GM18858 (cell line): ENCODE results near the gene TRIM62.

ENCODE experiments used
- ATAC-seq: cut with Tn5 transposase; IDR thresholded peaks from one replicate; pipeline ENCODE4 v1.9.1; 2021; ENCODE audit not compliant: unreplicated experiment

TRIM62 gene

DNA sequence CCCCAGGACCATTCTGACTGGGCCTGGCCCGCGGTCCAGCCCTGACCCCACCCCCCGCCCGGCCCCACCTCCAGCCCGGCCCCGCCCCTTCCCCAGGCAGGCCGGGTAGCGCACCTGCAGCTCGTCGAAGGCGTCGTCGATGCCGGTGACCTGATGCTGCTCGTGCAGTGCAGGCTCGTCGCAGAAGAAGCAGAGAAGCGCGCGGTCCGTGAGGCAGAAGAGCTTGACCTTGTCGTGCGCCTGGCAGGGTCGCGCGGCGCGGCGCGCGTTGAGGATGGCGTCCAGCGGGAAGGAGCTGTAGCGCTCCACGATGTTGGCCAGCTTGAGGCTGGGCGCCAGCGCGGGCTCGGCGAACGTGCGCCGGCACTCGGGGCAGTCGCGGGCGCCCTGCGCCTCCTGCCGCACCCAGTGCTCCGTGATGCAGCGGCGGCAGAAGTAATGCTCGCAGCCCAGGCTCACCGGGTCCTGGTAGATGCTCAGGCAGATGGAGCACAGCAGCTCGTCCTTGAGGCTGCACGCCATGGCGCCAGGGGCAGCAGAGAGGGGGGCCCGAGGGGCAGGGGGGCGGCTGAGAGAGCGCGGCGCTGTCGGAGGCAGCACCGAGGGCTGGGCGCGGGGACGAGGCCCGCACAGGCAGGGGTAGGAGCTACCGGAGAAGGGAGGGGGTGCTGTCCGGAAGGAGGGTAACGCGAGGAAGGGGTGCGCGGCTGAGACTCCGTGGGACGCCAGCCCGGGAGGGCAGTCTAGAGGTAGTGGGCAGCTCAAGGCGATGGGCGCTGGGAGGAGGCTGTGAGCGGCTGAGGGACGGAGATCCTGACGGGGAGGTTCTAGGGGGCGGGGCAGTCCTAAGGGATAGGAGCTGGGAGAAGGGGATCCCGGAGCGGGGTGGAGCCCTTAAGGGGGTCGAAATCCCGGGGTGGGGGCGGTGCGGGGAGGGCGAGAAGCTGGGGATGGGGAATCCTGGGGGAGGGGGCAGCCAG lies 642 bp downstream of the TRIM62 start:
- no peak for ATAC-seq

DNA sequence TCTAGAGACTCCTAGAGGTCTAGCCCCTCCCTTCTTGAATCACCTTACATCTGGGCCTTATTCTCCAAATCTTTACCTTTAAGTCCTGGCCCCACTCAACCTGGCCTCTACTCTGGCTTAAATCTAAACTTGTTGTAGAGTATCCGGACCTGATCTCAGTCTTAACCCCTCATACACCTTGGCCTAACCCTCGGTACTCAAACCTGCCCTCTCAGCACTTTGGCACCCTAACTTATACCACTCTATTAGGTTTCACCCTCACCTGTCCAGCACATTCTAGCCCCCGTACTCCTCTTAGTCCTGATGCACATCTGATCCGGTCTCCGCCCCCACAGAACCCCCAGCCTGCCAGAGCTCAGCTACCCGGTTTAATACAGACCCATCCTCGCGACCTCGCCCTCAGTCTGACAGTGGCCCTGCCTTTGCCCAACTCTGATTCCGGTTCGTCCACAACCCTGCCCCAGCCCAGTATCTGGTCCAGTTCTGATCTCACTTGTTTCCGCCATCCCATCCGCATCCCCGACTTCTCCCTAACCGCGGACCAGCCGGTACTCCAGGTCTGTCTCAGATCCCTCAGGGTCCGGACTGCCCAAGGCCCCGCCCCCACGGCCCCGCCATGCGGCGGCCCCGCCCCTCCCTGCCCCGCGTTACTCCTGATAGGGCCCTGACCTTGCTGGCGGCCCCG lies 1.5 kb downstream of the TRIM62 start:
- ATAC-seq = no peak

DNA sequence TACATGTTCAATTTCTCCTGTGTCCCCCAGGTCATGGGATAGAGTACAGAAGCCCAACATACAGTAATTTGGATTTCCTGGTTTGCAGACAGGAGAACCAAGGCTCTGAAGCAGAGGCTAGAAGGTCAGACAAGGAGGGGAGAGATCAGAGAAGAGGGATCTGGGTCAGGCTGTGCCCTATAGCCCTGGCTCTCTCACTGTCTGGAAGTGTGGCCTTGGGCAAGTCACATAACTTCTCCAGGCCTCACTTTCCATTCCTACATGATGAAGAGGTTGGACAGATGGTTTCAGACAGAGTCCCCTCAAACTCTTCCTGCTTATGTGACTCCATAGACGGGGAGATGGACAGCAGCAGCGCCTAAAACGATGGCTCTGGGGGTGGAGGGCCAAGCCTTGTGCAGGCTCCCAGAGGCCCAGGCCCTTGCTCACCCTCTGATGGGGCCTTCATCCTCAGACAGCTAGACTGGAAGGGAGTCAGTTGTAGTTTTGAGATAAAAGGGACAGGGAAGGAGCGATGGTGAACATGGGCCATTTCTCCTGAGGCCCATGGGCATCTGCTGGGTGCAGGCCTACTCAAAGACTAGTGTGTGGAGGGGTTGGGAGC lies 2.9 kb downstream of the TRIM62 start:
- no peak for ATAC-seq

DNA sequence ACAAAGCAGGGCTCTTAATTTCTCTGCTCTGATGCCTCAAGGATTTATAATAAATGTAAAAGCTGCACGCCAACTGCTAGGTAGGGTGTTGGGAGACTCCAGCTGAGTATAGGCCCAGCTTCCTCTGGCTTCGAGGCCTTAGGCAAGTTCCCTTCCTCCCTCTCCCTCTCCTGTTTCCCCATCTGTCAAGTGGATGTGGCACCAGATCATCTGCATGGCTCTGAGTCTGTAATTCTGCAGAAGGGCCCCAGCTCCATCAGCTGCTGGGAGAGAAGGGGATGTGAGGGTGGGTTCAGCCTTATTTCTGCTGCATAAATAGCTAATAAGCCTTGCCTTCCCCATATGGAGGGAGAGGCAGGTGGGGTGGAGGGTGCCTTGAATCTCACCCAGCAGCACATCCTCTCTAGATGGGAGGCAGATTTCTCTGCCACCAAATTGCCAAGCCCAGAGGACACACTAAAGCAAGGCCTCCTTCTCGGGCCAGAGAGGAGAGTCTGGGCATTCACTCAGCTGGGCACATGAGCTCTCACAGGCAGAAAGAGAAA lies 3.8 kb downstream of the TRIM62 start:
- ATAC-seq = no peak

DNA sequence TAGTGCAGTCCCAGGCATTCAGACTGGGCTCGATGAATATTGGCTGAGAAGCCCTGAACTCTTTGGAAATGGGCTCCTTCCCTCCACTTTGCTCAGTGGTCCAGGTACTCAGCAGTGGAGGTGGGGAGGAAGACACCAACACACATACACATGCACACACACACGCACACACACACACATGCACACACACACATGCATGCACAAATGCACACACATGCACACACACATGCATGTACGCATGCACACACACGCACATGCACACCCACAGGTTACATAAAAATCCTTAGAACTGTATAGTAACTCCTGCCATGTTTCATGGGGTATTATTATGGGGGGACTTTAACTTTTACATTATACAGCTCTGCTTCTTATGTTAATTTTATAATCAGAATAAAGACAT lies 5.0 kb downstream of the TRIM62 start:
- no peak for ATAC-seq

DNA sequence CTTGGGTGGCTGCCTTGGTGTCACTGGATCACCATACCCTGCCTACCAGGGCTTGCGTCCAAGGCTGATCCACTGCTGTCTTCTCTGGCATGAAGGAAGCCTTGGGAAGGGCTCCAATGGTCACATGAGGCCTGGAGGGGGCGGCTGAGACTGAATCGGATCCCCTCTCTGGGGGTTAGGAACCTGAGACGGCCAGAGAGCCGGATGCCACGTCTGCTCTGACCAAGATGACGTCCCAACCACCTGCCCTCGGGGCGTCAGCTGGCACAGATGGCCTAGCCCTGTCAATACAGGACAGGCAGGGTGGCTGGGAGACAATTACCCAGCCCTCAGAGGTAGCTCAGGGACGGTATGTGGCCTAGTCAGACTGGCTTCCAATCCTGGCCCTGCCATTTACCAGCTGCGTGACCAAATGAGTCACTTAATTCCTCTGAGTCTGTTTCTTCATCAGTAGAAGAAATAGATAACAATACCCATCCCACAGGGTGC lies 5.4 kb downstream of the TRIM62 start:
- no peak for ATAC-seq

DNA sequence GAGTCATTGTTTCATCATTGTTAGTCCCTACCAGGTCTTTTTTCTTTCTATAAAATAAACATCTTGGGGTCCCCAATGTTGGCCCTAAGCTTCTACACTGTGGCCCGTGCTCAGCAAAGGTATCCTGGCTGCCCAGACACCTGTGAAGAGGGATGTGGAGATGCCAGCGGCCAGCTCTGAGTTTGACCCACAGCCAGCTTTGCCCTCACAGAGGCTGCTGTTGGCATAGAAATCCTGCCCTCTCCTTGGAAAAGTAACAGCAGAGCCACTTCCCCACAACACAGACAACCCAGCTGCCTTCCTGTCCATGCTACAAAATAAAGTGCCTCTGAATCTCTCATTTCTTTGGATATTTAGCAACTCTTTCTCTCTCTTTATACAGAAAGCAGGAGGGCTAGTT lies 6.0 kb downstream of the TRIM62 start:
- no peak for ATAC-seq

DNA sequence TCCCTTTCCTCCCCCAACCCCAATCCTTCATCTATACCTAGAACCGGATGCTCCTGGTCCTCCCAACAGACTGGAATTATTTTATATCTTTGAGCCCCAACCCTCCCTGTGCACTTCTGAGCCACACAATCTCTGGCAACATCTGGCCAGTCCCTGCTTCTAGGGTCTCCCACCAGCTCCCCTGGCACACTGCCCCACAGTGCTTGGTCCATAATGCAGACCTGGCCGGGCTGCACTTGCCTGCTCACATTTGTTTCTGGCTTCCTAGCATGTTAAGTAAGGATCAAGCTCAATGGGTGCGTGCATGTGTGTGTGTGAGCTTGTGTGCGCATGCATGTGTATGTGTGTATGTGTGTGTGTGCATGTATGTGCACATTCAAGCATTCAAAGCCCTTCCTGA lies 8.8 kb downstream of the TRIM62 start:
- ATAC-seq = no peak

DNA sequence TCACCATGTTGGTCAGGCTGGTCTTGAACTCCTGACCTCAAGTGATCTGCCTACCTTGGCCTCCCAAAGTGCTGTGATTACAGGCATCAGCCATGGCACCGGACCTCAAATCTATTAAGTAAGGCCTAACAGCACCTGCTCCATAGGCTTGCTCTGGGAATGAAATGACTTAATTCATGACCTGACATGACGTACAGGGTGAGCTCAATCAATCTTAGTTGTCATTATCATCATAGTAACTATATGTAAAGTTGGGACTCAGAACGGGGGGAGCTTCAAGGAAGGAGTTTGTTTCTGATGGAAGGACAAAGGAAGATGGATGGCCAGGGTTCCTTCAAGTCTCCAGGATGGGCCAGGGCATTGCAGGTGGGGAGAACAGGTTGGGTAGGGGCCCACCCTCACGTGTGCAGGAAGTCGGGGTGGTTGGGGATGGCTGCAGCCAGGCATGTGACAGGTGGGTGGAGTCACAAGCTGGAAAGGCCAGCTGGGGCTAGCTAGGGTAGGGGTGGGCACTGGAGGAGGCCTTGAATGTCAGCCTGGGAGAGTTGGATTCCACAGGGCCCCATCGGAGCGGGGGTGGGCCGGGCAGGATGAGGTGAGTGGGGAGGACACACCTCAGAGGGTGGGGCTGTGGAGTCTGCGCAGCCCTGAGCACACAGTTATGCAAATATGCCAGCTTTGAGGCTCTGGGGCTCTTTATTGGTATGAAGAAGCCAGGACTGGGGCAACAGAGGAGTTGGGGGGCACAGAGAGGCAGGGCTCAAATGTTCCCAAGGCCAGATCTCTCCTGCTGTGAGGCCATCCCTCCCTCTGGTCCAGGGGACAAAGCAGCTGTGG lies 9.6 kb downstream of the TRIM62 start:
- no peak for ATAC-seq

DNA sequence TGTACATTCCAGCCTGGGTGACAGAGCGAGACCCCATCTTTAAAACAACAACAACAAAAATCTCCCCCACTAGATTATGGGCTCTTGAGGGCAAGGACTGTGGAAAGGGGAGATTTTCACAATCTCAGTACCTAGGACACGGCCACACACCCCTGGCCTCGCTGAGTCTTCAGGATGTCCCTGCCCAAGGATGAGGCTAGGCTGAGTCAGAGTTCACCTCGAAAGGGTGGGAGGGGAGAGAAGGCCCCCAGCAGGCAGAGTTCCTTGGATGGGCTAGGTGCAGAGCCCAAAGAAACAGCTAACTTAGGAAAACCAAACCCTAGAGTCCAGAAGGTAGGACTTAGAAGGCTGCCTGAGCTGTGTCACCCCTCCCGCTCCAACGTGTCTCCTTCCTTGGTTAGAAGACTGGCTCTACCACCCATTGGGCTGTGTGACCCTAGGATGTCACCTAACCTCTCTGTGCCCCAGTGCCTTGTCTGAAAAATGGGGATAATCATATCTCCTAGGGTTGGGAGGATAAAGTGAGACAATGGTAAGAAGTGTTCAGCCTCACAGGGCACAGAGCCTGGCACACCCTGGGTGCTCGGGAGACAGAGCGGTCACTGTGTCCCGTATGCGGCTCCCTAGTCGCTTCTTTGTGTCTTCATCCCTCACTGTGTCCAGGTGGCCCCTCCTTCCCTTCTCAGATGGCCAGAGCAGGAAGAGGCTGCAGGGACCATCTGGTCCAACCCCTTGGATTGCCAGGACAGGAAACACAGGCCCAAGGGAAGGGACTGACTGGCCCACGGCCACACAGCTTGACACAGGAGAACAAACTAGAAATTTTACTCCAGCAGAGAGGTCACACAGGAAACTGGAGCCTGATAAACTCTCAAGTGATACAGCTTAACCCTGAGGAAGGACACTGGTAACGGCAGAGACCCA lies 11.2 kb downstream of the TRIM62 start:
- no peak for ATAC-seq

DNA sequence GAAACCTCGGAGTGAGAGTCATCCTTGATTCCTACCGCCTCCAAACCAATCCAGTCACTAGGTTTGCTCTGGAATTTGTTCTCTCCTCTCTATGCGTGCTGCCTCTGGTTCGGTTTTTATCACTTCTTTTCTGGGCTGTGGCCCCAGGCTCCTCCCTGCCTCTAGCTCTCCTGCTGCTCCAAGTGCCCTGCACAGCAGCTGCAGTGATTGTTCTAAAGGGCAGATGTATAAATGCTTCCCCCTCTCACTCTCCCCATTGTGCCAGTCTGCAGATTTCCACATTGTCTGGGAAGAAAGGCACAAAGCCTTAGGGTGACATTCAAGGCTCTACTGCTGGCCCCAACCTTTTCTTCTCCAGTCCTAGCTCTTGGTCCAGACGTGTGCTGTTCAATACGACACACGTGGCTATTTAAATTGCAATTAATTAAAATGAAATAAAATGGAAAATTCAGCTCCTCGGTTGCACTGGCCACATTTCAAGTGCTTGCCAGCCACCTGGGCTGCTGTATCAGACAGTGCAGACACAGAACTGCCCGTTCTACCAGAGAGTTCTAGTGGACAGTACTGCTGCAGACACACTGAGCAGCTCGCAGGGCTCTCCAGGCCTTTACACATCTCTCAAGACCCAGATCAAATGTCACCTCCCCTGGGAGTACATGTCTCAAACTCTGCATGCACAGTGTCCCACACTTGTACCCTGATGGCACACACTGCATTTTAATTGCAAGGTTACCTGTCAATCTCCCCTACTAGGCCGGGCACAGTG lies 12.4 kb downstream of the TRIM62 start:
- no peak for ATAC-seq

DNA sequence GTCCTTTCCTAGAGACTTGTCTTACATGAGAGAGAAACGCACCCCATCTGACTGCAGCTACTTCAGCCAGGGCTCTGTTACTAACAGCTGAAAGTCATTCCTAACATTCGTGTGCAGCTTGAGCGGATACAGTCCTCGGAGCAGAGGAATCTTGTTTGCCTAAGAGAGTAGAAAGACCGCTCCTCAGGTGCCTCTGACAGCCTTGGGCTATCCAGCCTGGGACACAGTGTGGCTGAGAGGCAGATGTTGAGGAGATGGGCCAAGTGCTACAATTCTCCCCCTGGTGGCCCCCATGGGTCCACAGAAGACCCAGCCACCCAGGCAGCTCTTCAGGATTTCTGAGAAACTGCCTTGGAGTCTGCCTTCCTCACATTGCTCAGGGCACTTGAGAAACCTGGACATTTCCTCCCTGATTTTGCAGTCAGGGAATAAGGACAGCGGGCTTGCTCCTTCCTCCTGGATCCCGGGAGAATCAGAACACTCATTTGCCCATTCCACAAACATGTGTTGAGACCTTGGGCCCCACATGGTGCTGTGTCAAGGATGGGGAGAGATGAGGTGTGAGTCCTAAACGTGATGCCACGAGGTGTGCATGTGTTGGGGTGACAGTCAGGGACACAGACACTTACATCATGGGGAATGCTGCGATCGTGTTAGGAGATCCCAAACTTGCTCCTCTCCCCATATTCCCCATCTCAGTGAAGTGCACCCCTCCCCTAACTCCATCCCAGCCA lies 13.1 kb downstream of the TRIM62 start:
- ATAC-seq = no peak

DNA sequence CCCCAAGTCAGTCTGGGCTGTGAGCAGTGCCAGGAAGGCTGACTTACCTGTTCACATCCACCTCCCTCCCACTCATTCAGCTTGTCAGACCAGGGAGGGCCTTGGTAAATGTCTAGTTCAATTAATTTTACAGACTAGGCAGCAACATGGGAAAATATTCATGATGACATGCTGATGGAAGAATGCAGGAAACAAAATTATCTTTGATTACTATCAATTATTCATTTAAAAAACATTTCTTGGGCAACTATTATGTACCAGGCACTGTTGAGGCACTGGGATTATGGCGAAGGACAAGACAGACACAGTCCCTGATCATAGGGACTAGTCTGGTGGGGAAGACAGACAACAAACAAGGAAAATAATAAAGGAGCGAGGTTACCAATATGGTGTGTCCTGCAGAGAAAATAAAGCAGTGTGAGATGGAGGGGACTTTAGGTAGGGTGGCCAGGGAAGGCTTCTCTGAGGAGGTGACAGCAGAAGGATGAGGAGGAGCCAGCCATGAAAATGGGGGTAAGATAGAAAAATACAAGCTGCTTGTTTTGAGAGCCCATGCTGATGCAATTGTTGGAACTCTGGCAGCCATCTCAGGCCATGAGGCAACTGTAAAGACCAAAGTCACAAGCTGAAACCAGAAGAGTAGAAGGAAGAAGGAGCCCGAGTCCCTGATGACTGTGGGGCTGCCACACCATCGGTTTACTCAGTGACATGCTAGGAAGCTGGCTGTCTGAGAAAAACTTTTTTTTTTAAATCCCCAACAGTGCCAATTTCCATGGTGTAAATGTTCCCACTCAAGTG lies 14.0 kb downstream of the TRIM62 start:
- no peak for ATAC-seq

DNA sequence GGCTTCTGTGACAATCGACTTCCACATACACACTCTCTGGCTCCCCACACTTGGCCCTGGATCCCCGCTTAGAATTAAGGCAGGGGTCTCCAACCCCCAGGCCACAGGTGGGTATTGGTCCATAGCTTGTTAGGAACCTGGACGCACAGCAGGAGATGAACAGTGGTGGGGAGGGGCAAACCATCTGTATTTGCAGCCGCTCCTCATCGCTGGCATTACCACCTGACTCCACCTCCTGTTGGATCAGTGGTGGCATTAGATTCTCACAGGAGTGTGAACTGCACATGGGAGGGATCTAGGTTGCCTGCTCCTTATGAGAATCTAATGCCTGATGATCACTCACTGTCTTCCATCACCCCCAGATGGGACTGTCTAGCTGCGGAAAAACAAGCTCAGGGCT lies 16.0 kb downstream of the TRIM62 start:
- ATAC-seq = no peak

DNA sequence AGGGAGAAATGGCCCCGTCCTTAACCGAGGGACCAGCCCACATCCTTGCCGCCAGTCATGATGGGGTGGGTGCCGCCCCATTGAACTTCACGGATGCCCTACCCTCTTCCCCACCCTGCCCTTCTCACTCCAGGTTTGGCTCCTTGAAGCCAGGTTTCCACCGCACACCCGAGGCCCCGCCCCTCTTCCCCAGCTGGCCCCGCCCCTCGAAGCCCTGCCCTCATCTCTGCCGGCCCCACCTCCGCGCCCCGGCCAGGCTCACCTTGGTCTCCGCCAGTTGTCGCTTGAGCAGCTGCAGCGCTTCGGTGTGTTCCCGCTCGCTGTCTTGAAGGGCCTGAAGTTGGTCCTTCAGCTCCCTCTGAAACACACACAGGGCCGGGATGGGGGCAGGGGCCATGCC lies 16.6 kb downstream of the TRIM62 start:
- ATAC-seq = no peak

DNA sequence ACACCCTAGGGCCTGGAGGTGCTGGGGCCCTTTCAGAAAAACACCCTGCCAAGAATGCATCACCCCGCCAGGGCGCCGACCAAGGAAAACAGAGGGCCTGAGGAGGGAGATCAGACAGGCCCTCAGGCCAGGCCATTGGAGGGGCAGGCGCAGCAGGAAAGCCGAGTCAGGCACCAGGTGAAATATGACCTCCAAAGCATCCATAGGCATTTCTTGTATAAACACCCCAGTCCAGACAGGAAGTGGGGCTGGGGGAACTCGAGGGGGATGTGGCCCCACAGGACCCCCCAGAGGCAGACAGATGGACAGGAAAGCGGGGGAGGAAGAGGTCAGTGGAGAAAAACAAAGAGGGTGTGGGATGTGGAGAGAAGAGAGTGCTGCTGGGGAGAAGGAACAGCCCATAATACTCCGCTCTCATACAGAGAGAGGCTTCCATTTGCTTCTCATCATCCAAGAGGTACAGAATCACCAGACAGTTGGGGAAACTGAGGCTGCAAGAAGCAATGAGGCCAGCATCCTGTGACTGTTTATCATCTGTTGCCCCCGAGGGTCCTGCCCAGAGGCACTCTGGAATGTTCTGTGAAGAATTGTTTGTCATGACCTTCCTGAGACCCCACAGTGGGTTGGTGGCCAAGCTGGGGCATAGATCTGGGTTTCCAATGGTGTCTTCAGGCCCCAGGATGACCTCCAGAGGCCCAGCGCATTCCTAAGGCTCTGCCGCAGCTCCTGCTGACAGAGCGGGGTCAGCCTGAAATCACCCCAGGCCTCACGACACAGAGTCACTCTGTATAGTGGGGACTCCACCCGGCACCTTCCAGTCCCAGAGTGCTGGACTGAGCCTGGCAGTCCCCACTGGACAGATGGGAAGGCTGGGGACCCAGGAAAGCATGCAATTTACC lies 18.0 kb downstream of the TRIM62 start:
- ATAC-seq = no peak
